Measurements from ENCODE around the gene LSS. TPM values are rescaled to one million over a fixed set of nuclear protein-coding genes. Genes with fewer than 3 reads are reported as not detected.

Gene LSS
- total RNA-seq, 6 donors from 2014 or later = 71.7 to 266 (median 135) TPM

- Histone ChIP-seq H3K36me3 (peaks cover 10 to 47% (median 31%) of the 10 kb centered on the region in 4 donors), H3K9me3 (no peaks in the 10 kb centered on the region), H3K4me3 (no peak overlapping the region), H3K27me3 (no peaks in the 10 kb centered on the region), H3K27ac (no peak overlapping the region), H3K4me1 (peaks cover 20 to 55% (median 39%) of the 10 kb centered on the region in 4 donors)
- ATAC-seq (ENCODE audit: low FRiP score in 2 of 2) = no peak
- no peak for DNase-seq
- TF ChIP-seq POLR2A (IDR thresholded peaks at IDR 0.05) (no peak), EP300 (IDR thresholded peaks at IDR 0.05) (no peak), POLR2AphosphoS5 (IDR thresholded peaks at IDR 0.05) (no peak), CTCF (IDR thresholded peaks at IDR 0.05) (no peak)
- WGBS, 2 donors = 89 to 98% methylated on average over 7 of the region's 7 CpGs
Measured at GRCh38 chr21:46223217-46223616, 5.4 kb downstream of the LSS start.

GRCh38 chr21:46222436-46223116 lies 6.0 kb downstream of the LSS start:
- no peaks in the 10 kb centered on the region for H3K9me3 ChIP-seq
- H3K4me1 ChIP-seq = peaks cover 20 to 55% (median 36%) of the 10 kb centered on the region in 4 donors
- no peak overlapping the region for H3K27ac ChIP-seq
- WGBS, 2 donors = 63 to 81% methylated on average over 3 to 11 of the region's 11 CpGs
- no peak overlapping the region for H3K4me3 ChIP-seq
- TF ChIP-seq CTCF (IDR thresholded peaks at IDR 0.05) = no peak
- ATAC-seq (ENCODE audit: low FRiP score in 2 of 2) = no peak
- no peak for DNase-seq
- H3K36me3 ChIP-seq = peaks cover 10 to 52% (median 34%) of the 10 kb centered on the region in 4 donors
- H3K27me3 ChIP-seq = no peaks in the 10 kb centered on the region

- Histone ChIP-seq H3K27ac (no peak overlapping the region), H3K36me3 (peaks cover 10 to 57% (median 37%) of the 10 kb centered on the region in 4 donors), H3K27me3 (no peaks in the 10 kb centered on the region), H3K4me1 (peaks cover 14 to 48% (median 29%) of the 10 kb centered on the region in 4 donors), H3K4me3 (no peak overlapping the region), H3K9me3 (no peaks in the 10 kb centered on the region)
- WGBS, 2 donors = 74 to 85% methylated on average over 16 of the region's 16 CpGs
- no peak for TF ChIP-seq EP300 (IDR thresholded peaks at IDR 0.05)
- no peak for TF ChIP-seq CTCF (IDR thresholded peaks at IDR 0.05)
- no peak for TF ChIP-seq POLR2AphosphoS5 (IDR thresholded peaks at IDR 0.05)
- TF ChIP-seq POLR2A (IDR thresholded peaks at IDR 0.05) = no peak
- ATAC-seq (ENCODE audit: low FRiP score in 2 of 2) (no peak), DNase-seq (peak in 1 of 2 donors; percentile 43)
Measured at GRCh38 chr21:46221664-46222435, 6.7 kb downstream of the LSS start.

- no peak overlapping the region for H3K4me3 ChIP-seq
- WGBS, 2 donors = 86 to 89% methylated on average over 8 of the region's 8 CpGs
- H3K9me3 ChIP-seq = no peaks in the 10 kb centered on the region
- peaks cover 5 to 39% (median 22%) of the 10 kb centered on the region in 4 donors for H3K4me1 ChIP-seq
- DNase-seq (no peak), ATAC-seq (ENCODE audit: low FRiP score in 2 of 2) (no peak)
- H3K36me3 ChIP-seq = peaks cover 10 to 67% (median 46%) of the 10 kb centered on the region in 4 donors
- peak overlapping the region in 1 of 4 donors; percentile 49 for H3K27ac ChIP-seq
- TF ChIP-seq POLR2AphosphoS5 (IDR thresholded peaks at IDR 0.05) (no peak), CTCF (IDR thresholded peaks at IDR 0.05) (no peak)
- no peaks in the 10 kb centered on the region for H3K27me3 ChIP-seq
Measured at GRCh38 chr21:46220847-46221246, 7.7 kb downstream of the LSS start.
